NCI-H2227 (cell line): ENCODE results near the gene SLC39A2.
A peak's percentile ranks its signal among the peaks of the same experiment; 100 is the strongest.
"Not testable (repeated sequence)": the region's sequence is repeated elsewhere in the genome, so short reads cannot be mapped to it uniquely, and the experiment has no call there.

Experiments
- DNase-seq: peaks from one replicate; lab custom pipeline; 2025; ENCODE audit not compliant: unreplicated experiment; lab: John Stamatoyannopoulos, UW

Gene SLC39A2

DNA sequence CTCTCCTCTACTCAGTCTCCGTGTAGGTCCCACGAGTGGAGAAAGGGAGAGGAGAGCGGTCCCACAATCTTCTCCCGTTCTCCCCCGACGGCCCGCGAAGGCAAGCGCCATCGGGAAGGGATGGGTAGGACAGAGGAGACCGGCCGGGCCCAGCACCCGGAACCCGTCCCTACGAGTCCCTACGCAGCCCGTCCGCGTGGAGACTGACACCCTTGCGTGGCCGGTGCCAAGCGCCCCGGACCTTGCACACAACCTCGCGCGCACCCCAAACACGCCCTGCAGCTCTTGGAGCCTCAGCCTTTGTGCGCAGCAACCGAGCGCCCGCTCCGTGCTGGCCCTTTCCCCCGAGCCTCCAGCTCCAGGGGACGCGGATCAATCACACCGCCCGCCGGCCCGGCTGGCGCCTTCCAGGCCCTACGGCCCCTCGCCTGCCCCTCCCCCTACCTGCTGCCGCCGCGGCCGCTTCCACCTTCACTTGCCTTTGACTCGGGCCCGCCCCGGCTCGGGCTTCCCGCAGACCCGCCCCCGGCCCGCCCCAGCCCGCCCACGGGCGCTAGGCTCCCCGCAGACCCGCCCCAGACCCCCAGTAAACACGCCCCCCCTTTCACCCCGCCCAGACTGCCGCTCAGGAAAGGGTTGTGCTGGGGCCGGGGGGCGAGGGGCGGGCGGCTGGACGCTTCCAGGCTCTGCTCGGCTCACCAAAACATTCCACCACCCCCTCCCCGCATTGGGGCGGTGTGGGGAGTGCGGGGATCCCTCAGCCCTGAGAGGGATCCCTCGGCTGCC is 25.7 kb downstream of the SLC39A2 start, which contains the start of gene NDRG2:
Gene NDRG2 (minus strand): TSS at position 477 of the 786 bp plus-strand sequence. CDS start 1,746 bp downstream, outside the sequence.
- DNase-seq = peak; percentile 82

DNA sequence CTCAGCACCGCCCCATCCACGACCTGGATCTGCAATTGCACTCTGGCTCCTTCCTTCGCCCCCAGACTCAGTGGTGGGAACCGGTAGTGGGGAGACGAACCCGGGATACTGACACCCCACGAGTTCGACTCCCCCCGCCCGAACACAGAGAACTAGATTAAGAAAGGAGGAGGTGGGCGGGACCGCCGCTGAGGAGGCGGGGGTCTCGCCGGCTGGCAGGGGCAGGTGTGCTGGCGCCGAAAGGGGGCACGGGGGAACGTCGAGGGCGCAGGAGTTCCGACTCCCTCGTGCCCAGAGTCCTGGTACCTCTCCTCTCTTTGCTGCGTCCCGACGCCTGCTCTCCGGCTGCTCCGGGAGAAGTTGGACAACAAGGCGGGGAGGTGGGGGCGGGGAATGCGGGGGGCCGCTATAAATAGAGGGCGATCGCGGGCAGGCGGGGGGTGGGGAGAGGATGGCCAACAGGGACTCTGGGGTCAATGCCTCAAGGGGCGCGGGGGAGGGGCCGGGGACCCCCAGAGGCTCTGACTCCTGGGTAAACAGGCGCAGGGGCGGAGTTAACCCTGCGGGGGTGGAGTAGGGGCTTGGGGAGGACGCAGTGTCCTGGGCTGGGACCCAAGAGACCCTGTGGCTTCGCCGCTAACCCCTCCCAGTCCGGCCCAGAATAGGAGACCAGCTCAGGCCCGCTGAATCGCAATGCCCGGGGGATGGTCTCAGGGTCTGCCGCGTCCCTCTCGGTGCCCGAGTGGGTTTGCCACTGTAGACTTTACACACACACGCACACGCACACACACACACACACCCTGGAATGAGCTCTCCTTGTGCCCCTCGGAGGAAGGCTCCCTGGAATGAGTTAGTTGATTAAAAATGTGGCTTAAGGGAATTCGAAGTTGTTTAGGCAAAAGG is 26.5 kb downstream of the SLC39A2 start:
- peak; percentile 53 for DNase-seq

DNA sequence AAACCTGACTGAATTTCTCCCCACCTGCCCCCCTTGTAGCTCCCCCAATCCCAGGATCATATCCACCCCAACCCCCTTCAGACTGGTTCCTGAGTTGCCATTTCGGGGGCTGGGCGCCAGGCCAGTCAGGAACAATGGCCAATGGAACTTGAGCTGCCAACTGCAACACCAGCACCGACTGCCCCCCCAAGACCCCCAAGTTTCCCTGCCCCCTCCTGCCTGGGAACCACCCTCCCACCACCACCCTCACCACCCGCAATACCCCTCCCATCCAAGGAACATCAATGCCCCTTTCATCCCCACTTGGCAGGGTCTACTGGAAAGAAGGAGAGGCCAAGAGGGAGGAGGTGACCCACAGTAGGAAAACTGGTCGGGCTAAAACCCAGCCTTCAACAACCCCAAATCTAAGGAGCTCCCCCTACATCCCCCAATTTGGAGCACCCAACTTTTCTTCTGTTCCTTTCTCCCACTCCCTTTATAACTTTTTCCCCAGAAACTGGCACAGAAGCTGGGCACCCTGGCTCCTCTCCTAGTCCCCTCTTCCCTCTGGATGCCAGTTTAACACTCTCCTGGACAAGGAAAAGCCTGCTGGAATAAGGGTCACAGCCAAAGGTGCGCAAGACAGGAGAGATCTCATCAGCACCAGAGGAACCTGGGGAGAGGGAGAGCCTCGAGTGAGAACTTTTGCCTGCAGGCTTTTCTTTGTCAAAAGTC is 27.3 kb downstream of the SLC39A2 start:
- no peak for DNase-seq

DNA sequence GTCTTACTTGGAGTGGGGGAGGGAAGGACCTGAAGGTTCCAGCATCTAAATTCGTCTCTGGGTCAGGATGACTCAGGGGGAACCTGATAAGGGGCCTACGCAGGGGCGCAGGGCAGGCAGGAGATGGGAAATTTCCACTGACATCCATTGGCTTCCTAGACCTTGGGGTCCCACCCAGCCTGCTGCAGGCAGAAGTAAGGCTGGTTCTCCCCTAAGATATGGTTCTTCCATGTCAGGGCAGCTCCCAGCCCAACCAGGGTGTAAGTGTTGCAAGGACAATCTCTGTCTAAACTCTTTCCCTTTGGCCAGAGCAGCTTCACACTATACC is 27.9 kb downstream of the SLC39A2 start:
- DNase-seq = no peak

DNA sequence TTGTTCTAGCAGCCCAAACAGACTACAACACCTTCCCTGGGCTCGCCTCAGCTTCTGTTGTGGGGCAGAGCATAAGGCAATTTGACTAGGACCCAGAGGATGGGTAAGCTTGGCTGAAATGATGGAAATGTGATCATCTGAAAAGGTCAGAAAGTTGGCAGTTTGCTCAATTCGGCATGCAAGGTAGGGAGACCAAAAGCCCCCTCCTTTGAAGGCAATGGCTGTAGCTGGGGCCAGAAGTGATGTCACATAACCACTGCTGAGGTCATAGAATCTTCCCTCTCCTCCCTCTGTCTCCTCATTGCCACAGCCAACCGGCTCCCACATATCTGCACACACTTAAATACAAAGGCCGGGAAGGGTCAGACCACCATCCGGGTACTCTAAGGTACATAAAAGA is 30.8 kb downstream of the SLC39A2 start, which contains the start of gene TPPP2:
Gene TPPP2 (plus strand): TSS at position 301 of the 400 bp plus-strand sequence. CDS start 365 bp downstream, outside the sequence.
- DNase-seq = no peak

DNA sequence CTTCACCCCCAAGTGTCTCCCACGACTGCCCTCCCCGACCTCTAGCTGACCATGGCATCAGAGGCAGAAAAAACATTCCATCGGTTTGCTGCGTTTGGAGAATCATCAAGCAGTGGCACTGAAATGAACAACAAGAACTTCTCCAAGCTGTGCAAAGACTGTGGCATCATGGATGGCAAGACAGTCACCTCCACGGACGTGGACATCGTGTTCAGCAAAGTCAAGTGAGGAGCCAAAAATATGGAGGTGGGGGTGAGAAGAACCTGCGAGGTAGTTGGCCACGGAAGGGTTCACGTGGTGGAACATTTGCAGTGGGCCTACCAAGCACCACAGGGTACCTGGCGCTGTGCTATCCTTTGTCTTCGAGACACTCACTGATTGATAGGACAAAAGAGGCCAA is 31.4 kb downstream of the SLC39A2 start:
- no peak for DNase-seq

DNA sequence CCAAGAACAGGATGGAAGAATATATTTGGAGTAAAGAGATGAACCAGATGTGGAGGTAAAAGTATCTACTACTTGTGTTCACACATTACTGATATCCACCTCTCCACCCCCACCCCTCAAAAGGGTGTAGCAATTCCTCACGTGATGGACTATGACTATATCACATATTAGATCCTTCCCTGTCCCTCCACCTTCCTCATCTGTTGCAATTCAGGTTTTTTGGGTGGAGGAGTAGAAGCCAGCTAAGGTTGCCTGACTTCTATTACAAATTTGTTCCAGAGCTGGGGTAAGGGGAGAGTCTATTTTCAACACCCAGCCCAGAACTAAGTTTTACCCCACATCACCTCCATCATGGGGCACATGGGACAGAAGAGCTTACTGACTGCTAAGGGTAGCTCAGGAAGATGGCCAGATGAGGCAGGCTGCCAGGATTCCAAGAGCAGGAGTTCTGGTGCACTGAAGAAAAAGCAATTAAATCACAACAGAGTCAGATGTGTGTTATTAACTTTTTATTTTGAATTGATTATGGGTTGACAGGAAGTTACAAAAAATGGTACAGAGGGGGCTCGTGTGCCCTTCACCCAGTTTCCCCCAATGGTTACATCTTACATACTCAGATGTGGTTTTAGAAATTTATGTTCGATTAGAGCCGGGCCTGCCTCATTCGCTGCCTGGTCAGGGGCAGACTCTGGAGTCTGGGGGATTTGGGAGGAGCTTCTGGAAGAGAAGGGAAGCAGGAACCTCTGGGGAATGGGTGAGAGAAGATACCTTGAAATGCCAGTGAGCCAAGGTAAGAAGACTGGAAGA is 33.4 kb downstream of the SLC39A2 start:
- no peak for DNase-seq

DNA sequence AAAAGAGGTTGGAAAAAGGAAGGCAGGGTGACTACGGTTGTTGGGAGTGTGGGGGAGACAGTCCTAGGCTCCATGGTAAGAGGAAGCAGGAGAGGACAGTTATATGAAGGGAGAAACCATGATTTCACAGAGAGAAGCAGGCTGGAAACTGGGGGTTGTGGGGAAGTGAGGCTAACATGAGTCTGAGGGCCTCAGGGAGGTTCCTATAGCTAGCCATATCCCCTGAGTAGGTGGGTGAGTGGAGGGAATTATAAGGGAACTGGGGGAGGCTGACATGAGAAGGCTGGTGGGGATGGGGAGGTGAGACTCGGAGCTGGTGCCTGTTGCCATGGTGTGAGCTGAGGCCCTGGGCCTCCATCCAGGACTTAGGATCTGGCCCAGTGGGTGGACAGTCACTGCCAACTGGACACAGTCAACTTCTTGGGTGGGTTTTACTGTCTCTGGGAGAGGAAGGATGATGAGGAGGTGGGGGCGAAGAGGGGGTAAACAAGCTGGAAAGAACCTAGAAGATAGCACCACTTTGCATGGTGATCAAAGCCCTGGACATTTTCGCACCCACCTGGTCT is 34.1 kb downstream of the SLC39A2 start:
- DNase-seq = no peak

DNA sequence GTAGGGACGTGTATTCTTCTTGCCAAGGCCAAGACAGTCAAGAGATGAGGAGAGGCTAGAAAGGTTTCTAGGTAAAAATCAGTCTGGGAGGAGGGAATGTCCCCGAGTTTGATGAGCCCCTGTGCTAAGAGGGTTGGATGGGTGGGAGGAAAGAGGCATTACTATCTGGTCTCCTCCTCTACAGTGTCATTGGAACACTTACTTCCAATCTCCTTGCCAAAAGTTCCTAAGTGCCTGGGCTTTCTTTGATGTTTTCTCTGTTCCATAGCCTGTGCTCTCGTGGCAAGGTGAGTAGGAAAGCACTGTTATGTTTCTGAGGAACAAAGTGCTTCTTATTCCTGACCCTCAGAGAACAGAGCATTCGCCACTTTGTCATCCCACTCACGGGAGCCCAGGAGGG is 35.6 kb downstream of the SLC39A2 start, which contains the start of gene RNASE13:
Gene RNASE13 (minus strand): TSS at position 101 of the 400 bp plus-strand sequence. CDS start 519 bp downstream, outside the sequence.
- DNase-seq = no peak

DNA sequence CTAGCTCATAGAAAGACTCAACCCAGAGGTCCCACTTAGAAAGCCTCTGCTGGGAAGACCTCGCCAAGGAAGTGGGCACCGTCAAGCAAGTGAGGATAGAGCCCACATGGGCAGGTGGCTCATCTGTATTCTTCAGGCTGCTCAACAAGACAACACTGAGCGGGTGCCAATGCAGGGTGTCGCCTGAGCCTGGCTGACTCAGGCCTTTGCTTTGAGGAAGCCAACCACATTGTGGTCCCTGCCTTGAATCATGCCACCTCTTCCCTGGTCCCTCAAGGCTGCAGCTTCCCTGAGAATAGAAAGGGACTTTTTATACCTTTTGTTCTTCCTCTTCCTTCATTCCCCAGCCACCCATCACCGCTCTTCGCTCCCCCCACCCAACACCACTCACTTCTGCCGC is 37.7 kb downstream of the SLC39A2 start:
- DNase-seq = no peak

DNA sequence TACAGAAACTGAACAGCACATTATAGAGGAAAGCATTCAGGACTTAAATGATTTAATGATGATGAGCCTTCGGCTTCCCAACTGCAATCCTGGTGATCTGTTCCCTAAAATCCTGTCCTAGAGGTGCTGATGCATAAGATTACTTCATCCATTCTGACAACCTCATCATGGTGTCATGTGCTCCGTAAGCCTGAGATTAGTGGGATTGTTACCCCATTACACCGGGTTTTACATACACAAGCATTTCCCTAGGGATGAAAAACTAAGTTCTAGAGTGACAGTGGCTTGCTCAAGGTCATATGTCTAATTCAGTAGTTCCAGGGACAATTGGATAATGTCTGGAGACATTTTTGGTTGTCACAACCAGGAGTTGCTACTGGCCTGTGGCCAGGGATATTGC is 38.1 kb downstream of the SLC39A2 start:
- DNase-seq = no peak

DNA sequence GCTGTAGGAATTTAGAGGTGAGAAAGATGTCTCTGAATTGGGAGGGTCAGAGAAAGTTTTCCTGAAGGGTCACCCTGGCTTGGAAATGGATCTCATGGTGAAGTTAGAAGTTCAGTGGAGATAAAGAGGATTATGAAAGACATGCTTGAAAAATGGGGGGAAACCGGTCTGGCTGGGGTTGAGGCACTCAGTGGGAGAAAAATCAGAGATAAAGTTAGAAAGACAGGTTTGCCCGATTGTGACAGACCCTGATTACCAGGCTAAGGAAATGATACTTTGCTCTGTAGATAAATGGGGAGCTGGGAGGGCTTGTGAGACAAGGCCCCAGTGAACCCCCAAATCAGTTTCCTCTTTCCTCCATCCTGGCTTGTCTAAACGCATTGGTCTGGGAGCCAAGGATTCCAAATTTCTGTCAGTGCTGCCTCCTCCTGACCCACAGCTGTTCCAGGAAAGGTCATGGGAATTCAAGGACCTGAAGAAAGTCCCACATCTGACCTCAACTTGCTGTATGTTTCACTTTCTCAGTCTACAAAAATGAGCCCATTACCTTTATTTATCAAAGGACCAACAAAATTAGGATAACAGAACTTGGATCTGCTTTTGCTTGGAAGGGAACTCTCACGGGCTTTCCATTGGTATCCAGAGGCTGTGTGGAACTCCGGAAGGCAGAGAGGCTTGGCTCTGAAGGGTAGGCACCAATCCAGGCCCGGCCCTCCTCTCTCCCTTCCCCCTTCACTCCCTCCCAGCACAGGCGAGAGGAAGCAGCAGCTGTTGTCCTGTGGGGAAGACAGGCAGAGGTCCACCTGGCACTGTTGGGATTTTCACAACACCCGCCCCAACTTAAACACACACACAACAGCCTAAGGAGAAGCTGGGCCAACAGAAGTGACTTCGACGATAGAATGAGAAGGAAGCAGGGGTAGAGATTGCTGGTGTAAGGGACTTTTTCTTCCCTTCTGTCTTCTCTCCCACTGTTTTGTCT is 39.6 kb downstream of the SLC39A2 start:
- peak; percentile 47 for DNase-seq

DNA sequence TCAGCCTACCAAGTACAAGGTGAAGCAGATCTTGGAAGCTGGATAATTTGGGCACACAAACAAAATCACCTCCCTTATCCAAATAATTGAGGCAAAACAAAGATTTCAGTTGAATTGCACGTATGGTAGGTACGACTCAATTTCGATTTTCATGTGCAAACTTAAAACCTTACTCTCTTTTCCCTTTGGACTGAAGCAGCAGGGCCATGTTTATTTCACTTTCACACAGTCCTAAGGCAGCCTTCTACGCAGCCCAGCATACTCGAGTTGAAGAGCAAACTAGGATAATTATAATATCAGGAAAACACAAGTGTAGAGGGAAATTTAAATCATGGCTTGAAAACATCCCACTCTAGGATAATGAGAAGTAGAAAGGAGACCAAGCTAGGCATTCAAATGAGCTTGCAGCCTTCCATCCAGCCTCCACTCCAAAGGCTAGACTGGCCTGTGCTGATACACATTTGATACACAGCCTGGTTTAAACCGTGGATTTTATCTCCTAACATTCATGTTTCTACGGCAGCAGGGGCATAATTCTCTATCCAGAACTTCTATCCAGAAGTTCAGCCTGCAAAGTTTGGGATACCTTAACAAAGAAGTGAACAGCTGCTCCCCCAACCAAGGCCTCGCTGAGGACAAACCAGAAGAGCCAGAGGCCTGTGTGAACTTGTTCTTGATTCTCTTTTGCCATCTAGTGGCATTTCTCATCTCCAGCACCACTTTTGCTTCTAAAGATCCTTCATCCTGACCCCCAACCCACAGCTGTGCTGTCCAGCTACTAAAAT is 40.7 kb downstream of the SLC39A2 start:
- DNase-seq = peak; percentile 48

DNA sequence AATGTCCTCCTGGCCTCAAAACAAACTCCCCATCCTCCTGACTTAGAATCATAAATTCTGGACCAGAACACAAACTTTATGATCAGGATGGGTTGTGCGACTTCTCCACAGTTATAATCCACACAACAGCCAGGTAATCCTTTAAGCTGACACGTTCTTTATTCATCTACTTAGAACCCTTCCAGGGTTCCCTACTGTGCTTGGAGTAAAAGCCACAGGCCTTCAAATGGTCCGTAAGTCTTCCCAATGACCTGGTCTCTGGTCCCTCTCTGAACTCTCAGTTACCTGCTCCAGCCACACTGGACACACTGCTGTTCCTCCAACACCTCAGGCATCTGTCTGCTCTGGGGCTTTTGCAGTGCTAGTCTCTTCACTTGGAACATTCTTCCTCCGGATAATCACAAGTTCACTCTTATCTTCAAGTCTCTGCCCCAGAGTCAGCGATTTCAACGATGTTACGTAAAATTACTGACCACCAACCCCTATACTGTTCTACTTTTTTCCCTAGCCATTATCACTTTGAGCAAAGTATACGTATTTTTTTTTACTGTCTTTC is 41.4 kb downstream of the SLC39A2 start:
- no peak for DNase-seq

DNA sequence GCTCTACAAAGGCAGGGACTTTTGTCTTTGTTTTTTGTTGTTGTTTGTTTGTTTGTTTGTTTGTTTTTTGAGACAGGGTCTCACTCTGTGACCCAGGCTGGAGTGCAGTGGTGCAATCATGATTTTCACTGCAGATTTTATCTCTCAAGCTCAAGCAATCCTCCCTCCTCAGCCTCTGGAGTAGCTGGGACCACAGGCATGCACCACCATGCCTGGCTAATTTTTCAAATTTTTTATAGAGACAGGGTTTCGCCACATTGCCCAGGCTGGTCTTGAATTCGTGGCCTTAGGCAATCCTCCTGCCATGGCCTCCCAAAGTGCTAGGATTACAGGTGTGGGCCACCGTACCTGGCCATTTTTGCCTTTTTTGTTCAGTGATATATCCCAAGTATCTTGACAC is 41.8 kb downstream of the SLC39A2 start:
- DNase-seq = not testable (repeated sequence)

DNA sequence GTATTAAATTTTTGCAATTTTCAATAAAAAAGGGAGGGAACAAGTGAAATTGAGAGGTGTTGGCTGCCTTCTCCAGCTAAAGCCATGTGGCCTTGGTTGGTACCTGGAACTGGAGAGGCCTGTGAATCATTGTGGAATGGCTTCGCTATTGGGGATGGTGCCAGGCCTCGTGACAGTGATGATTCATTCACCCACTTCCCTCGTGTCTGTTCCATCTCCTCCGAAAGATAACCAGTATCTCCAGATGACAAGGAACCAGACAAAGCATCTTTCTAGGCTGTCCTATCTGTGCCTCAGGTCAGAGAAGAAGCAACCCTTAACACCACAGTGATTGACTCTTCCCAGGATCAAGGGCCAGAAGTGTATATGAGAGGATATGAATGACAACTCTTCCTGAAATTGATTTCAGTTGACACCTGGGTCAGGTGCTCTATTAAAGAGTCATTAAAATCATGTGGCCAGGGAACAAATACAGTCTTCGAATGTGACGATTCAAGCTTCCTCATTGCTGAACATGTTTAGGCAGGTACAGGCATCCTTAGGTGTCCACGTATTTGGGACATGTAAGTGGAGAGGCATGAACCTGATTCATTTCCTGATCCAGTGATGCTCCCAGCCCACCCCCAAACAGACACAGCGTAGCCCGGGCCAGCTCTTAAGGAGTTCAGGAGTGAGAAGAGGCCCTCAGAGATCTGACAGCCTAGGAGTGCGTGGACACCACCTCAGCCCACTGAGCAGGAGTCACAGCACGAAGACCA is 42.8 kb downstream of the SLC39A2 start, which contains the start of gene RNASE7:
Gene RNASE7 (plus strand): TSS at position 687 of the 758 bp plus-strand sequence. CDS start 631 bp downstream, outside the sequence.
- DNase-seq = no peak

DNA sequence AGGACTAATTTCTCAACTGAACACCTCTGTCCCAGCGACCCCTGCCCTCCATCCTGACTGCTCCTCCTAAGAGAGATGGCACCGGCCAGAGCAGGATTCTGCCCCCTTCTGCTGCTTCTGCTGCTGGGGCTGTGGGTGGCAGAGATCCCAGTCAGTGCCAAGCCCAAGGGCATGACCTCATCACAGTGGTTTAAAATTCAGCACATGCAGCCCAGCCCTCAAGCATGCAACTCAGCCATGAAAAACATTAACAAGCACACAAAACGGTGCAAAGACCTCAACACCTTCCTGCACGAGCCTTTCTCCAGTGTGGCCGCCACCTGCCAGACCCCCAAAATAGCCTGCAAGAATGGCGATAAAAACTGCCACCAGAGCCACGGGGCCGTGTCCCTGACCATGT is 43.8 kb downstream of the SLC39A2 start:
- no peak for DNase-seq
